Measurements from ENCODE around the gene C10orf90. TPM values are rescaled to one million over a fixed set of nuclear protein-coding genes. Genes with fewer than 3 reads are reported as not detected.
A peak's percentile ranks its signal among the peaks of the same experiment; 100 is the strongest.

Gene C10orf90
- total RNA-seq, 1 experiment from 2014 or later = 0.18 TPM

- Histone ChIP-seq H3K9me3 (ENCODE audit: low read length) (no peaks in the 10 kb centered on the region), H3K9ac (ENCODE audit: low read length) (peak overlapping the region; percentile 56; the same call in 1 of the 2 replicates), H3K79me2 (ENCODE audit: low read length) (peaks cover 7% of the 10 kb centered on the region; the same call in 1 of the 2 replicates), H3F3A (ENCODE audit: low read length, unreplicated experiment) (peaks cover 4% of the 10 kb centered on the region), H2AFZ (ENCODE audit: low read length) (no peak overlapping the region), H3K36me3 (ENCODE audit: low read depth, low read length) (no peaks in the 10 kb centered on the region), H3K9me2 (replicated peaks; ENCODE audit: low read length) (no peaks in the 10 kb centered on the region), H4K20me1 (ENCODE audit: low read length) (no peaks in the 10 kb centered on the region), H3K27me3 (ENCODE audit: low read length) (no peaks in the 10 kb centered on the region), H3K4me2 (ENCODE audit: low read length) (peak overlapping the region; percentile 66), H3K4me3 (ENCODE audit: low read length) (no peak overlapping the region; the same call in 1 of the 2 replicates), H3K27ac (ENCODE audit: low read length) (peak overlapping the region; percentile 92), H3K4me1 (ENCODE audit: insufficient read depth, low read length) (peaks cover 29% of the 10 kb centered on the region)
- TF ChIP-seq EZH2 (IDR thresholded peaks at IDR 0.05; ENCODE audit: low read length, unreplicated experiment) = no peak
- no peak for TF ChIP-seq EZH2phosphoT487 (IDR thresholded peaks at IDR 0.05; ENCODE audit: borderline replicate concordance, low read length)
- TF ChIP-seq CTCF (conservative IDR thresholded peaks at IDR 0.05; ENCODE audit: low read depth, low read length) = no peak
- intact Hi-C loops (cut with micrococcal nuclease) = loop anchor here (1.0 to 5.0 kb wide), 2 partner anchors 127 to 180 kb away; no protein-coding TSS in a partner anchor
- ATAC-seq (peak; percentile 95), DNase-seq (peak; percentile 85)
- ChIA-PET CTCF (interaction anchor here (0.6 kb wide), 1 partner anchor 280 kb away, joined by 3 read pairs; no protein-coding TSS in a partner anchor), POLR2A (ENCODE audit: unreplicated experiment) (no interaction called here)
- BruUV-seq (replicated peaks) = no TSS peak
These were observed 293.5 kb downstream of the C10orf90 start for GRCh38 chr10:126376956-126377355.

- POLR2A ChIA-PET (ENCODE audit: unreplicated experiment) = no interaction called here
- intact Hi-C loops (cut with micrococcal nuclease) = loop anchor here (5.0 kb wide), 1 partner anchor 179 kb away; no protein-coding TSS in a partner anchor
These were observed 294.5 kb downstream of the C10orf90 start for GRCh38 chr10:126375926-126376554.

More at GRCh38 chr10:126375926-126376554, 294.5 kb downstream of the C10orf90 start:
- Histone ChIP-seq H2AFZ (ENCODE audit: low read length) (no peak overlapping the region), H3K4me3 (ENCODE audit: low read length) (no peak overlapping the region; the same call in 1 of the 2 replicates), H3K27ac (ENCODE audit: low read length) (peak overlapping the region; percentile 92), H3K27me3 (ENCODE audit: low read length) (no peaks in the 10 kb centered on the region), H3K9me2 (replicated peaks; ENCODE audit: low read length) (no peaks in the 10 kb centered on the region), H3K36me3 (ENCODE audit: low read depth, low read length) (no peaks in the 10 kb centered on the region), H3K4me1 (ENCODE audit: insufficient read depth, low read length) (peaks cover 29% of the 10 kb centered on the region), H3K9ac (ENCODE audit: low read length) (peak overlapping the region; percentile 56), H3K9me3 (ENCODE audit: low read length) (no peaks in the 10 kb centered on the region), H3K4me2 (ENCODE audit: low read length) (peak overlapping the region; percentile 66), H3K79me2 (ENCODE audit: low read length) (peaks cover 7% of the 10 kb centered on the region; the same call in 1 of the 2 replicates), H4K20me1 (ENCODE audit: low read length) (no peaks in the 10 kb centered on the region), H3F3A (ENCODE audit: low read length, unreplicated experiment) (peaks cover 4% of the 10 kb centered on the region)
- TF ChIP-seq CTCF (conservative IDR thresholded peaks at IDR 0.05; ENCODE audit: low read depth, low read length) (no peak), EZH2phosphoT487 (IDR thresholded peaks at IDR 0.05; ENCODE audit: borderline replicate concordance, low read length) (no peak), EZH2 (IDR thresholded peaks at IDR 0.05; ENCODE audit: low read length, unreplicated experiment) (no peak)
- ATAC-seq (peak; percentile 30; the same call in 1 of the 2 replicates), DNase-seq (peak; percentile 55)
- no TSS peak for BruUV-seq (replicated peaks)
- CTCF ChIA-PET = no interaction called here
